ENCODE data around the gene RALGDS.

GRCh38 chr9:133048595-133048994 is 72.4 kb downstream of the RALGDS start:
- TF ChIP-seq EP300 (IDR thresholded peaks at IDR 0.05; ENCODE audit: low read depth in 2 of 2, low read length in 2 of 2) (no peak), EP300 (CRISPR knock-in tag; IDR thresholded peaks at IDR 0.05; ENCODE audit: borderline replicate concordance) (no peak), POLR2A (IDR thresholded peaks at IDR 0.05; ENCODE audit: insufficient read depth in 1 of 2, low read depth in 2 of 2, low read length in 2 of 2) (no peak), RFX5 (IDR thresholded peaks at IDR 0.05; ENCODE audit: low read depth, low read length) (no peak), PAXIP1 (CRISPR knock-in tag; conservative IDR thresholded peaks at IDR 0.05) (no peak)
